Measurements from ENCODE around the gene STAM2.

Gene STAM2

GRCh38 chr2:152072011-152072410 is 103.6 kb downstream of the STAM2 start:
- DNase-seq: no peak

GRCh38 chr2:152071518-152071917 is 104.0 kb downstream of the STAM2 start:
- DNase-seq: no peak

DNA sequence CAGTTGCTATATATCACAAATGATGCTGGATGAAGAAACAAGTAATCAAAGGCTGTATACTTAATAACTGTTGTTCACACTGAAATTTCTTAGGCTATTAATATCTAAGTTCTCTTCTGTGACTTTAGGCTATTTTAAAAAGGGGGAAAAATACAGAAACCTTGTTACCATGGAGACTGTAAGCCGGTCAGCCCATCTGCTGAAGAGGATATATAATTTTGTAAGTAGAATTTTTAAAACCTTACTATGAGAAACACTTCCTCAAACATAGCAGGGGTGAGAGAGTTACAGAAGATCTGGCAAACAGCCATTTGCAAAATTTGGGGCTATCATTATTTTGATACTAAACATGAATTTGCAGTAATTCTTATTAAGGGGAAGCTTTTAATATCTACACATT is 104.5 kb downstream of the STAM2 start:
- no peak for DNase-seq

- no peak for DNase-seq
Observed at GRCh38 chr2:152068226-152068625, 107.3 kb downstream of the STAM2 start.

GRCh38 chr2:152067823-152068222 is 107.7 kb downstream of the STAM2 start:
- DNase-seq: no peak

Data from hypothalamus (tissue), 51 donors.